DND-41 (cell line): ENCODE data around the gene MICALL2.

Experiments used
- ATAC-seq: fragments of 200-7000 bp; cut with Tn5 transposase; 3 replicates; pipeline ENCODE4 v1.9.1; 2021; ENCODE audit warnings: low read depth; ENCODE audit not compliant: insufficient read depth
- DNase-seq: peaks from one replicate; pipeline ENCODE4 v3.0.0-alpha.2; 2020
- H2AFZ ChIP-seq: 2 replicates; pipeline ENCODE4 v1.6.0; 2012; ENCODE audit warnings: low read depth, low read length
- H3K27ac ChIP-seq: 2 replicates; pipeline ENCODE4 v1.5.1; 2012; ENCODE audit warnings: low read length, inconsistent platforms
- H3K27me3 ChIP-seq: fragments of 200-600 bp; sonication (generic); 2 replicates; pipeline ENCODE4 v1.6.0; 2012; ENCODE audit warnings: low read length, mild to moderate bottlenecking, inconsistent platforms; ENCODE audit not compliant: insufficient read depth, poor library complexity
- H3K36me3 ChIP-seq: 2 replicates; pipeline ENCODE4 v1.5.1; 2012; ENCODE audit warnings: low read length, inconsistent platforms; ENCODE audit not compliant: insufficient read depth
- H3K4me1 ChIP-seq: 2 replicates; pipeline ENCODE4 v1.5.1; 2012; ENCODE audit warnings: mild to moderate bottlenecking, low read length; ENCODE audit not compliant: insufficient read depth
- H3K4me2 ChIP-seq: 2 replicates; pipeline ENCODE4 v1.6.0; 2012; ENCODE audit warnings: mild to moderate bottlenecking, moderate library complexity, low read length, inconsistent platforms; ENCODE audit not compliant: insufficient read depth
- H3K4me3 ChIP-seq, 2 experiments: fragments of 200-600 bp in 1 of 2; shearing (Covaris generic) in 1 of 2; 2 replicates each; pipeline ENCODE4 v1.5.1; 2012 to 2016; ENCODE audit warnings: inconsistent platforms in 2 of 2, low read length in 2 of 2, mild to moderate bottlenecking in 2 of 2, low read depth in 1 of 2, moderate library complexity in 1 of 2
- H3K79me2 ChIP-seq: 2 replicates; pipeline ENCODE4 v1.6.0; 2012; ENCODE audit warnings: low read length, inconsistent platforms; ENCODE audit not compliant: insufficient read depth
- H3K9ac ChIP-seq: 2 replicates; pipeline ENCODE4 v1.6.0; 2012; ENCODE audit warnings: low read depth, mild to moderate bottlenecking, inconsistent platforms, low read length, moderate library complexity
- H3K9me3 ChIP-seq: 2 replicates; pipeline ENCODE4 v1.5.1; 2012; ENCODE audit warnings: low read length, moderate library complexity, mild to moderate bottlenecking, inconsistent platforms; ENCODE audit not compliant: insufficient read depth, severe bottlenecking
- H4K20me1 ChIP-seq: 2 replicates; pipeline ENCODE4 v1.6.0; 2012; ENCODE audit warnings: low read length; ENCODE audit not compliant: insufficient read depth
- EZH2 ChIP-seq: IDR thresholded peaks from 3 replicates; pipeline ENCODE4 v1.6.1; 2012; ENCODE audit warnings: borderline replicate concordance, low read depth, mild to moderate bottlenecking, moderate library complexity, low read length, inconsistent platforms; ENCODE audit not compliant: severe bottlenecking
- TF ChIP-seq, protein P1 (sequence below): IDR thresholded peaks from 2 replicates; pipeline ENCODE4 v1.5.1; 2012; ENCODE audit warnings: borderline replicate concordance, low read length, moderate library complexity, mild to moderate bottlenecking; ENCODE audit not compliant: poor library complexity, severe bottlenecking; ENCODE audit errors: extremely low read depth

Gene MICALL2

DNA sequence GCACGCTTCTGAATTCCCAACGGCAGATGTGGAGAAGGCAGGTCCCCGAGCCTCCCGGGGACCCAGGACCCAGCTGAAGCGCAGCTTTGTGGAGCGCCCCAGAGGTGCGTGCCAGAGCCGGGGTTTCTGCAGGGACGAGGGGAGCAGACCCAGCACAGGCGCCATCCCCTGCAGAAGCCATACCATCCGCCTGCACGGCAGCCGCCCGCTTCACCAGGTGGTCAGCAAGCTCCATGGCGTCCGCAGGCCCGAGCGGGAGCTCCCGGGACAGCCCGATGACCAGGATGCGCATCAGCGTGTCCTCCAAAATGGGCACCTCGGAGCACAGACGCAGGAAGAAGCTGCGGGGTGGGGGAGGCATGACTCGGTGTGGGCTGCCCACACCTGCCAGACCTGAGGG, 34.3 kb upstream of the MICALL2 start:
- DNase-seq = no peak
- no peak overlapping the region for H3K27ac ChIP-seq
- H4K20me1 ChIP-seq = peaks cover 9% of the 10 kb centered on the region
- H3K36me3 ChIP-seq = peaks cover 92% of the 10 kb centered on the region
- no peaks in the 10 kb centered on the region for H3K4me1 ChIP-seq
- H3K4me3 ChIP-seq = no peak overlapping the region
- no peaks in the 10 kb centered on the region for H3K9me3 ChIP-seq
- H2AFZ ChIP-seq = no peak overlapping the region
- H3K4me2 ChIP-seq = no peak overlapping the region
- no peaks in the 10 kb centered on the region for H3K27me3 ChIP-seq
- H3K9ac ChIP-seq = no peak overlapping the region
- H3K79me2 ChIP-seq = no peaks in the 10 kb centered on the region
- no peak for ATAC-seq
- TF ChIP-seq EZH2 = no peak
- TF ChIP-seq, protein P1, sequence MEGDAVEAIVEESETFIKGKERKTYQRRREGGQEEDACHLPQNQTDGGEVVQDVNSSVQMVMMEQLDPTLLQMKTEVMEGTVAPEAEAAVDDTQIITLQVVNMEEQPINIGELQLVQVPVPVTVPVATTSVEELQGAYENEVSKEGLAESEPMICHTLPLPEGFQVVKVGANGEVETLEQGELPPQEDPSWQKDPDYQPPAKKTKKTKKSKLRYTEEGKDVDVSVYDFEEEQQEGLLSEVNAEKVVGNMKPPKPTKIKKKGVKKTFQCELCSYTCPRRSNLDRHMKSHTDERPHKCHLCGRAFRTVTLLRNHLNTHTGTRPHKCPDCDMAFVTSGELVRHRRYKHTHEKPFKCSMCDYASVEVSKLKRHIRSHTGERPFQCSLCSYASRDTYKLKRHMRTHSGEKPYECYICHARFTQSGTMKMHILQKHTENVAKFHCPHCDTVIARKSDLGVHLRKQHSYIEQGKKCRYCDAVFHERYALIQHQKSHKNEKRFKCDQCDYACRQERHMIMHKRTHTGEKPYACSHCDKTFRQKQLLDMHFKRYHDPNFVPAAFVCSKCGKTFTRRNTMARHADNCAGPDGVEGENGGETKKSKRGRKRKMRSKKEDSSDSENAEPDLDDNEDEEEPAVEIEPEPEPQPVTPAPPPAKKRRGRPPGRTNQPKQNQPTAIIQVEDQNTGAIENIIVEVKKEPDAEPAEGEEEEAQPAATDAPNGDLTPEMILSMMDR = no peak

DNA sequence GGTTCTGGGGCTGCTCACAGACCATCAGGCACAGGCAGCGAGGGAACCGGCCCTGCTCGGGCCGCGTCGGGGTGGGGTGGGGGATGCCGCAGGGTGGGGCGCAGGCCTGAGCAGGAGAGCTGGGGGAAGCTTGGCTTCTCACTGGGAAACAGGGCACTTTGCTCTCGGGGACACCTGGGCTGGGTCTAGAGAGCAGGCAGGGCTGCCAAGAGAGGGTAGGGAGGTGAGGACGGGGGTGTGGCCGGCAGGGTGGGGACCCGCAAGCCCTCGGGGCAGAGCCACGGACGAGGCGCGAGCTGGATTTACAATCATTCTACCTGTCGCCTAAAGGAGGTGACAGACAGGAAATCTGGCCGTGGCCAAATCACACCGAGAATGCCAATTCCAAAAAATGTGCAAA, 33.9 kb upstream of the MICALL2 start:
- Histone ChIP-seq H3K4me3 (no peak overlapping the region), H2AFZ (no peak overlapping the region), H3K4me2 (no peak overlapping the region), H3K36me3 (peaks cover 93% of the 10 kb centered on the region), H4K20me1 (peaks cover 13% of the 10 kb centered on the region), H3K9ac (no peak overlapping the region), H3K27ac (no peak overlapping the region), H3K27me3 (no peaks in the 10 kb centered on the region), H3K79me2 (no peaks in the 10 kb centered on the region), H3K4me1 (no peaks in the 10 kb centered on the region), H3K9me3 (no peaks in the 10 kb centered on the region)
- TF ChIP-seq EZH2 = no peak
- TF ChIP-seq, protein P1 = no peak
- DNase-seq (no peak), ATAC-seq (no peak)

- H3K9me3 ChIP-seq = no peaks in the 10 kb centered on the region
- no peaks in the 10 kb centered on the region for H3K79me2 ChIP-seq
- H3K9ac ChIP-seq = no peak overlapping the region
- H4K20me1 ChIP-seq = peaks cover 13% of the 10 kb centered on the region
- no peaks in the 10 kb centered on the region for H3K4me1 ChIP-seq
- ATAC-seq (no peak), DNase-seq (no peak)
- H3K4me2 ChIP-seq = no peak overlapping the region
- no peaks in the 10 kb centered on the region for H3K27me3 ChIP-seq
- peaks cover 93% of the 10 kb centered on the region for H3K36me3 ChIP-seq
- TF ChIP-seq EZH2 = no peak
- TF ChIP-seq, protein P1 = no peak
- no peak overlapping the region for H3K27ac ChIP-seq
- H2AFZ ChIP-seq = no peak overlapping the region
- no peak overlapping the region for H3K4me3 ChIP-seq
Observed at GRCh38 chr7:1492640-1493039, 33.4 kb upstream of the MICALL2 start.

- H3K27ac ChIP-seq = no peak overlapping the region
- no peak for TF ChIP-seq EZH2
- TF ChIP-seq, protein P1 = no peak
- no peaks in the 10 kb centered on the region for H3K4me1 ChIP-seq
- no peak overlapping the region for H3K9ac ChIP-seq
- DNase-seq = no peak
- H3K4me3 ChIP-seq = no peak overlapping the region
- no peaks in the 10 kb centered on the region for H3K79me2 ChIP-seq
- H3K27me3 ChIP-seq = no peaks in the 10 kb centered on the region
- no peaks in the 10 kb centered on the region for H3K9me3 ChIP-seq
- no peak overlapping the region for H3K4me2 ChIP-seq
- H4K20me1 ChIP-seq = peaks cover 15% of the 10 kb centered on the region
- H2AFZ ChIP-seq = no peak overlapping the region
- peaks cover 93% of the 10 kb centered on the region for H3K36me3 ChIP-seq
- no peak for ATAC-seq
Observed at GRCh38 chr7:1492221-1492620, 33.0 kb upstream of the MICALL2 start.
